NB4 (cell line): ENCODE measurements around the gene APP.

Source experiments
- DNase-seq: peaks from one replicate; pipeline ENCODE4 v3.0.0; 2010; ENCODE audit warnings: low read depth
- H3K4me3 ChIP-seq: one replicate; pipeline ENCODE4 v1.5.1; 2011; ENCODE audit warnings: mild to moderate bottlenecking, low read depth, low read length, moderate library complexity
- CTCF ChIP-seq: IDR thresholded peaks from one replicate; pipeline ENCODE4 v1.5.1; 2012; ENCODE audit warnings: low read depth, low read length
- MYC ChIP-seq: IDR thresholded peaks from 2 replicates; pipeline ENCODE4 v1.6.1; 2011; ENCODE audit warnings: low read depth, low read length
- POLR2A ChIP-seq: IDR thresholded peaks from 2 replicates; pipeline ENCODE4 v1.6.1; 2011; ENCODE audit warnings: mild to moderate bottlenecking; ENCODE audit not compliant: insufficient read length; ENCODE audit errors: extremely low read depth
- TF ChIP-seq, protein P1 (sequence below): IDR thresholded peaks from 2 replicates; pipeline ENCODE4 v1.6.1; 2011; ENCODE audit warnings: low read depth, low read length

APP gene

GRCh38 chr21:26005464-26005863, 165.1 kb downstream of the APP start:
- TF ChIP-seq MYC, result no peak
- no peak for TF ChIP-seq POLR2A
- no peak for TF ChIP-seq CTCF
- TF ChIP-seq, protein P1, sequence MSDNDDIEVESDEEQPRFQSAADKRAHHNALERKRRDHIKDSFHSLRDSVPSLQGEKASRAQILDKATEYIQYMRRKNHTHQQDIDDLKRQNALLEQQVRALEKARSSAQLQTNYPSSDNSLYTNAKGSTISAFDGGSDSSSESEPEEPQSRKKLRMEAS, result no peak
- no peak for DNase-seq
- no peak overlapping the region for H3K4me3 ChIP-seq

DNA sequence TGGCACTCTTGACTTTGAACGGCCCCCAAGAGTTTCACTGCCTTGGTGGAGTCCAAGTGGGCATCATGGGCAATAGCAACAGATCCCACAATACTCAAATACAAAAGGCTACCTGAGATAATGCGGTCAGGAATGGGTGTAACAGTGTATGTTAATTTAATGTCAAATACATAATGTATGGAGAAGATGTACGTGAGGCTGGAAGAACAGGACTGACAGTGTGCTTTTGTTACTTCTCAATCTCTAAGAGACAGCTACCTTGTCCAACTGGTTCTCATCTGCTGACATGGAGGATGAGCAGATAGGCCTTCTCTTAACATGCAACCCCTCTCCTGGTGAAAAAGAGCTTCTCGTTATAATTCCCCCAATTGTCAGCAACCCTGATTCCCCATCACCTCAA, 167.2 kb downstream of the APP start:
- no peak for DNase-seq
- no peak overlapping the region for H3K4me3 ChIP-seq
- TF ChIP-seq POLR2A, result no peak
- no peak for TF ChIP-seq CTCF

DNA sequence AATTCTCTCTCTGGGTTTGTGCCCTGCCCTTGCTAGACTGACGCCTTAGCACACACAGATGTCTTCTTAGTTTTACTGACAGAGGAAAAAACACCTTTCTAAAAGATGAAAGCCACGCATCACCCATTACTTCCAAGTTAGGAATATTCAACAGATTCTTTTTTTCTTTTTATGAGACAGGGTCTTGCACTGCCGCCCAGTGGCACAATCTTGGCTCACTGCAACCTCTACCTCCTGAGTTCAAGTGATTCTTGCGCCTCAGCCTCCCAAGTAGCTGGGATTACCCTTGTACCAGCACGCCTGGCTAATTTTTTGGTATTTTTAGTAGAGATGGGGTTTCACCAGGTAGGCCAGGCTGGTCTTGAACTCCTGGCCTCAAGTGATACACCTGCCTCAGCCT, 169.2 kb downstream of the APP start:
- TF ChIP-seq POLR2A (no peak), CTCF (no peak), MYC (no peak)
- TF ChIP-seq, protein P1, result no peak
- no peak for DNase-seq
- no peak overlapping the region for H3K4me3 ChIP-seq

DNA sequence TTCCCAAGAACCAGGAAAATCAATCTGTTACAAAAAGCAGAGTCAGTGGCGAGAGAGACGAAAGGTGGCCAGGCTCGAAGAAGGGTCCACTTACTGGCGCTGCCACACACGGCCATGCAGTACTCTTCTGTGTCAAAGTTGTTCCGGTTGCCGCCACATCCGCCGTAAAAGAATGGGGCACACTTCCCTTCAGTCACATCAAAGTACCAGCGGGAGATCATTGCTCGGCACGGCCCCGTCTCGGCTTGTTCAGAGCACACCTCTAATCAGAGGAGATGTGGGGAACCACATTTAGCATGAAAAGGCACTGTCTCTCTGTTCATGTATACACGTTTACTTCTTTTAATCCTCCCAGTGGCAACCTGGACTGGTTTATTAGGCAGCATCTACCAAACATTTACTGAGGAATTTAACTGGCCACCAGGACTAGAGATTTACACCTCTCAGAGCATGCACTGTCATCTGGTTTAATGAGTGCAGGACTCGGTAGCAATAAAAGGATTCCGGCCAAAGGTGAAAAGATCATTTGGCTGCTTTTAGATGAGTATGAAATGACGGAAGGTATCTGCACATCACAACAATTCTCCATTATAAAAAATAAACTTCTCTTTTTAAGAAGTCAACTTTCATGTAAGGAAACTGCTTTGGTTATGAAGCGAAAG, 170.5 kb downstream of the APP start:
- DNase-seq, result no peak
- H3K4me3 ChIP-seq, result no peak overlapping the region
- TF ChIP-seq CTCF (no peak), MYC (no peak)

GRCh38 chr21:25997788-25998611, 172.6 kb downstream of the APP start:
- no peak overlapping the region for H3K4me3 ChIP-seq
- TF ChIP-seq POLR2A, result no peak
- TF ChIP-seq, protein P1, result no peak
- no peak for TF ChIP-seq MYC
- no peak for TF ChIP-seq CTCF
- no peak for DNase-seq

- TF ChIP-seq POLR2A, result no peak
- TF ChIP-seq MYC, result no peak
- no peak for TF ChIP-seq CTCF
- TF ChIP-seq, protein P1, result no peak
- no peak for DNase-seq
- no peak overlapping the region for H3K4me3 ChIP-seq
These were observed 175.3 kb downstream of the APP start for GRCh38 chr21:25995278-25995677.
